OCI-LY1 (cell line): ENCODE measurements around the gene SOWAHB.

Source experiments
- H2AFZ ChIP-seq: fragments of 200-600 bp; sonication (generic), shearing (Covaris generic); 2 replicates; pipeline ENCODE4 v1.6.0; 2014; ENCODE audit warnings: antibody characterized with exemption, mild to moderate bottlenecking, low read length
- H3F3A ChIP-seq: fragments of 200-600 bp; sonication (generic), shearing (Covaris generic); 2 replicates; pipeline ENCODE4 v1.6.0; 2014; ENCODE audit warnings: mild to moderate bottlenecking, antibody characterized with exemption, low read length, moderate library complexity; ENCODE audit not compliant: insufficient read depth
- H3K27ac ChIP-seq: fragments of 200-600 bp; sonication (generic); 2 replicates; pipeline ENCODE4 v1.5.1; 2014; ENCODE audit warnings: low read length, mixed run types, mild to moderate bottlenecking, low read depth; ENCODE audit not compliant: poor library complexity, severe bottlenecking
- H3K27me3 ChIP-seq: fragments of 200-600 bp; sonication (generic); 2 replicates; pipeline ENCODE4 v1.6.0; 2014; ENCODE audit warnings: antibody characterized with exemption, mild to moderate bottlenecking, low read length, moderate library complexity; ENCODE audit not compliant: insufficient read depth
- H3K36me3 ChIP-seq: fragments of 200-600 bp; sonication (generic); 2 replicates; pipeline ENCODE4 v1.6.1; 2014; ENCODE audit warnings: mild to moderate bottlenecking, antibody characterized with exemption, low read length, moderate library complexity, mixed read lengths; ENCODE audit not compliant: insufficient read depth
- H3K4me1 ChIP-seq: fragments of 200-600 bp; sonication (generic); 2 replicates; pipeline ENCODE4 v1.5.1; 2014; ENCODE audit warnings: mild to moderate bottlenecking, low read length, moderate library complexity; ENCODE audit not compliant: insufficient read depth, severe bottlenecking
- H3K4me2 ChIP-seq: fragments of 200-600 bp; sonication (generic), shearing (Covaris generic); 2 replicates; pipeline ENCODE4 v1.6.1; 2014; ENCODE audit warnings: low read length
- H3K4me3 ChIP-seq: fragments of 200-600 bp; sonication (generic); 2 replicates; pipeline ENCODE4 v1.5.1; 2014; ENCODE audit warnings: low read length, low read depth, mild to moderate bottlenecking, mixed read lengths; ENCODE audit not compliant: poor library complexity, severe bottlenecking
- H3K79me2 ChIP-seq: fragments of 200-600 bp; shearing (Covaris generic); 2 replicates; pipeline ENCODE4 v1.6.1; 2016; ENCODE audit warnings: mixed run types, low read length, mixed read lengths; ENCODE audit not compliant: insufficient read depth
- H3K9ac ChIP-seq: fragments of 200-600 bp; sonication (generic), shearing (Covaris generic); 2 replicates; pipeline ENCODE4 v1.6.1; 2014; ENCODE audit warnings: mild to moderate bottlenecking, low read length, mixed read lengths
- H3K9me2 ChIP-seq: fragments of 200-600 bp; sonication (generic), shearing (Covaris generic); 2 replicates; pipeline ENCODE4 v1.6.1; 2014; ENCODE audit warnings: low read depth, mild to moderate bottlenecking, low read length, mixed read lengths
- H3K9me3 ChIP-seq: fragments of 200-600 bp; shearing (Covaris generic); 2 replicates; pipeline ENCODE4 v1.6.1; 2014; ENCODE audit warnings: low read length, mixed read lengths
- H4K20me1 ChIP-seq: fragments of 200-600 bp; sonication (generic), shearing (Covaris generic); 2 replicates; pipeline ENCODE4 v1.6.0; 2016; ENCODE audit warnings: mild to moderate bottlenecking, low read length; ENCODE audit not compliant: insufficient read depth
- CTCF ChIP-seq: fragments of 200-600 bp; sonication (generic), shearing (Covaris generic); IDR thresholded peaks from 2 replicates; pipeline ENCODE4 v1.5.1; 2017; ENCODE audit warnings: mild to moderate bottlenecking, antibody characterized with exemption, low read length, moderate library complexity, mixed read lengths
- EZH2 ChIP-seq: fragments of 200-600 bp; sonication (generic), shearing (Covaris generic); IDR thresholded peaks from 2 replicates; pipeline ENCODE4 v1.8.0; 2017; ENCODE audit warnings: borderline replicate concordance, mixed run types, mild to moderate bottlenecking, antibody characterized with exemption, low read length, moderate library complexity, mixed read lengths

The SOWAHB gene

DNA sequence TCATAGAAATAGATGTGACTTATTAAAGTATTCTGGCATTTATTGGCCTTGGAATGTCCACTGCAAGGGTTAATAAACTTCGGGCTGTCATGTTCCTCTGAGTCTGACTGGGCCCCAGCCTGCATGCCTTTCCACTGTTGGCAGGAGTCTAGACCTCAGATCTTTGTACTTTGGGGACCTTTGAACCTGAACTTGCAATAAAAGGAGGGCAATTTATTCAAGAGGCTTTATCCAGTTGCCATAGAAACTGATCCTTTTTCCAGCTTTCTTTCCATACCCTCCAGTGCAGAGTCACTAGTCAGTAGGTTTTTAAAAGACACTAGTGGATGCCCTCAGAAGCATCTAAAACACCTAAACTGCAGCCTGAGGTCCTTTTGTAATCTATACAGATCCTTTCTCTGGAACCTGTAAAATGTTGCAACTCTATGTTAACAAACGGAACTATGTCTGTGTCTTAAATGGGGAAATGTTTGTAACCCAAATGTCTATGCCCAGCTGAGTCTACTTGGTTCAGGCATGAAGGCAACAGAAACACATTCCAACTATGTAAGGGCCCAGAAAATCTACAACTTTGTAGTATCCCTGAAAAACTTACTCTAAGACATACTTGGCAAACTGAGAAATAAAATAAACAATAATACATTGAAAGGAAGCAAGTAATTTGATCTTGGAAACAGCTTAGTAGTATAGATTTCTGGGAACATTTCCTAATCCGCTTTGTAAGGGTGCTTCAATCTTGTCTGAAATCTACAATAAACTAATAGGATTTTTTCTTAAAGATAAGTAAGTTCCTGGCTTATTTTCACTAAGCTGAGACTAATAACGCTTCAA is 41.5 kb downstream of the SOWAHB start:
- H3K9me3 ChIP-seq, result no peaks in the 10 kb centered on the region
- no peaks in the 10 kb centered on the region for H3K9me2 ChIP-seq
- no peaks in the 10 kb centered on the region for H3K4me1 ChIP-seq
- H3K9ac ChIP-seq, result no peak overlapping the region
- TF ChIP-seq EZH2 (no peak), CTCF (no peak)
- no peaks in the 10 kb centered on the region for H4K20me1 ChIP-seq
- no peaks in the 10 kb centered on the region for H3F3A ChIP-seq
- H2AFZ ChIP-seq, result no peak overlapping the region
- H3K4me3 ChIP-seq, result no peak overlapping the region
- H3K79me2 ChIP-seq, result no peaks in the 10 kb centered on the region
- H3K27ac ChIP-seq, result no peak overlapping the region
- H3K36me3 ChIP-seq, result no peaks in the 10 kb centered on the region
- H3K27me3 ChIP-seq, result no peaks in the 10 kb centered on the region
- H3K4me2 ChIP-seq, result no peak overlapping the region

DNA sequence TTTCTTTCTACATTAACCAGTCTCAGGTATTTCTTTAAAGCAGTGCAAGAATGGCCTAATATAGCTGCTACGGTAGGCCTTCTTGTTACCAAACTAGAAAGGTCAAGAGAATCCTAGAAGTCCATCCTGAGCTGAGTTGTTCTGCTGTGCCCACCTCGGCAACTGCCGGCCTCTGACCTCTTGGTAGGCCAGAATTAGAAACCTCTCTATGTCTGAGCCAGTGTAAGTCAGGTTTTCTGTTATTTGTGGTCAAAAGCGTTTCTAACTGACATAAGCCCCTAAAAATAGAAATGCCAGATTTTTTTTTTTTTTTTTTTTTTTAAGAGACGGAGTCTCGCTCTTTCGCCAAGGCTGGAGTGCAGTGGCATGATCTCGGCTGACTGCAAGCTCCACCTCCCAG is 43.1 kb downstream of the SOWAHB start:
- no peak for TF ChIP-seq CTCF
- TF ChIP-seq EZH2, result no peak
- no peaks in the 10 kb centered on the region for H3K36me3 ChIP-seq
- no peaks in the 10 kb centered on the region for H4K20me1 ChIP-seq
- H3K4me1 ChIP-seq, result no peaks in the 10 kb centered on the region
- H3K9ac ChIP-seq, result no peak overlapping the region
- no peak overlapping the region for H3K4me3 ChIP-seq
- no peaks in the 10 kb centered on the region for H3F3A ChIP-seq
- H2AFZ ChIP-seq, result no peak overlapping the region
- H3K4me2 ChIP-seq, result no peak overlapping the region
- H3K79me2 ChIP-seq, result no peaks in the 10 kb centered on the region
- no peaks in the 10 kb centered on the region for H3K27me3 ChIP-seq
- no peaks in the 10 kb centered on the region for H3K9me3 ChIP-seq
- no peak overlapping the region for H3K27ac ChIP-seq
- no peaks in the 10 kb centered on the region for H3K9me2 ChIP-seq

DNA sequence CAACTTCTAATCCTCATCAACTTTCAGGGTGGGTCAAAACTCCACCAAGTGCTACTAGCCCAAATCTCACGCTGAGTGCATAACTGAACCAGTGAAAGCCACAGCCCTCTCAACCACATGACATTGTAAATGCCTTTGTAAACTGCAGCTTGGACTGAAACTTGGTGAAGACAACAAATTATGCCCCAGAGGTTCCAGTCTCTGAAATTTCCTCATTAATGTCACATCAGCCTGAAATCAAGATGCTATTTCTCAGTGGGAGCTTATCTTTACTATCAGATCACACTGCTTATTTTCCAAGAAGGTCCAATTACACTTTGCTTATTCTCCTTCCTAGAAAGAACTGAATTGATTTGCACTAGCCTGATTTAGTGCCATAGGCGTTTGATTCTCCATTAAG is 46.6 kb downstream of the SOWAHB start:
- Histone ChIP-seq H3K9me3 (no peaks in the 10 kb centered on the region), H4K20me1 (no peaks in the 10 kb centered on the region), H3K36me3 (no peaks in the 10 kb centered on the region), H3K9ac (no peak overlapping the region), H3K4me1 (no peaks in the 10 kb centered on the region), H3K27me3 (no peaks in the 10 kb centered on the region), H3K4me3 (no peak overlapping the region), H3K4me2 (no peak overlapping the region), H3K9me2 (no peaks in the 10 kb centered on the region), H3K79me2 (no peaks in the 10 kb centered on the region), H3F3A (no peaks in the 10 kb centered on the region), H3K27ac (no peak overlapping the region), H2AFZ (no peak overlapping the region)
- TF ChIP-seq CTCF (no peak), EZH2 (no peak)
